HepG2 (cell line): ENCODE measurements around the gene RABGAP1L. TPM values are rescaled to one million over a fixed set of nuclear protein-coding genes. Genes with fewer than 3 reads are reported as not detected.

Experiments
- FOXA3 ChIP-seq: IDR thresholded peaks from 2 replicates; pipeline ENCODE4 v1.6.1; 2016; ENCODE audit warnings: missing genetic modification reagents, missing compliant biosample characterization
- IRX3 ChIP-seq: sonication (generic); formaldehyde crosslinking; IDR thresholded peaks from 2 replicates; pipeline ENCODE4 v1.8.1; 2023; ENCODE audit warnings: mild to moderate bottlenecking, low read depth, missing genetic modification reagents, borderline replicate concordance
- LCORL ChIP-seq, 2 experiments: fragments of 450-650 bp in 1 of 2; sonication (generic) in 1 of 2; formaldehyde crosslinking in 1 of 2; IDR thresholded peaks; 2 replicates each; pipeline versions ENCODE4 v1.5.0 to v1.6.1; 2017 to 2020; ENCODE audit warnings: antibody characterized with exemption in 1 of 2, missing genetic modification reagents in 1 of 2
- MED8 ChIP-seq: sonication (generic); formaldehyde crosslinking; IDR thresholded peaks from 2 replicates; pipeline ENCODE4 v1.8.1; 2023; ENCODE audit warnings: mild to moderate bottlenecking, missing genetic modification reagents; ENCODE audit not compliant: insufficient replicate concordance
- NFIB ChIP-seq: sonication (generic); formaldehyde crosslinking; IDR thresholded peaks from 2 replicates; pipeline ENCODE4 v1.9.0; 2021; ENCODE audit warnings: missing genetic modification reagents, mild to moderate bottlenecking, borderline replicate concordance
- NR2F6 ChIP-seq, 2 experiments: IDR thresholded peaks; 2 replicates each; pipeline ENCODE4 v1.6.1; 2016; ENCODE audit warnings: antibody characterized with exemption in 1 of 2, mild to moderate bottlenecking in 1 of 2
- SRSF4 ChIP-seq: fragments of 200-400 bp; formaldehyde crosslinking; IDR thresholded peaks from one replicate; pipeline ENCODE4 v1.6.1; 2018; ENCODE audit warnings: mild to moderate bottlenecking, low read depth, low read length, moderate library complexity; ENCODE audit not compliant: poor library complexity, severe bottlenecking
- ZC3H13 ChIP-seq: sonication (generic); formaldehyde crosslinking; IDR thresholded peaks from 2 replicates; pipeline ENCODE4 v1.8.1; 2023; ENCODE audit warnings: mild to moderate bottlenecking, missing genetic modification reagents, moderate library complexity
- ZFP36L2 ChIP-seq: sonication (generic); formaldehyde crosslinking; IDR thresholded peaks from 2 replicates; pipeline ENCODE4 v1.4.0; 2020; ENCODE audit warnings: missing genetic modification reagents
- ZNF549 ChIP-seq: sonication (generic); formaldehyde crosslinking; IDR thresholded peaks from 2 replicates; pipeline ENCODE4 v1.5.0; 2020; ENCODE audit warnings: missing genetic modification reagents
- ZNF678 ChIP-seq: sonication (generic); formaldehyde crosslinking; IDR thresholded peaks from 2 replicates; pipeline ENCODE4 v1.4.0; 2020; ENCODE audit warnings: mild to moderate bottlenecking, missing genetic modification reagents
- ZSCAN12 ChIP-seq: sonication (generic); formaldehyde crosslinking; IDR thresholded peaks from 2 replicates; pipeline ENCODE4 v1.9.0; 2021; ENCODE audit warnings: mild to moderate bottlenecking, missing genetic modification reagents
- polyA plus RNA-seq, 8 experiments: library from polyadenylated mRNA; depleted of rRNA in 3 of 8; stranded (reverse) in 7 of 8; unstranded in 1 of 8; fragments of >200 nt; fragmentation: Illumina TruSeq in 4 of 8; extraction: Trizol in 4 of 8; gene quantifications; 2 replicates each; pipeline versions ENCODE4 v1.2.1 to v1.2.3, GENCODE V29; 2011 to 2016; ENCODE audit warnings: low read depth in 4 of 8, missing spikeins in 1 of 8, mixed read lengths in 1 of 8; ENCODE audit not compliant: insufficient read depth in 1 of 8
- total RNA-seq, 5 experiments: library from RNA; depleted of rRNA; stranded (reverse); fragments of >200 nt; fragmentation: Illumina TruSeq; extraction: Trizol; gene quantifications; 2 replicates each; pipeline ENCODE4 v1.2.3, GENCODE V29; 2016; ENCODE audit warnings: low read depth in 1 of 5
- TF ChIP-seq, protein P1 (sequence below): IDR thresholded peaks from 2 replicates; pipeline ENCODE4 v1.6.1; 2016; ENCODE audit warnings: missing biosample characterization, missing genetic modification reagents, low read depth
- TF ChIP-seq, protein P2 (sequence below): sonication (generic); formaldehyde crosslinking; IDR thresholded peaks from 2 replicates; pipeline ENCODE4 v1.5.0; 2020; ENCODE audit warnings: missing genetic modification reagents
- TF ChIP-seq, protein P3 (sequence below): sonication (generic); formaldehyde crosslinking; IDR thresholded peaks from 2 replicates; pipeline ENCODE4 v1.5.0; 2020; ENCODE audit warnings: missing genetic modification reagents
- TF ChIP-seq, protein P4 (sequence below): sonication (generic); formaldehyde crosslinking; IDR thresholded peaks from 2 replicates; pipeline ENCODE4 v1.8.1; 2022; ENCODE audit warnings: mild to moderate bottlenecking, missing genetic modification reagents
- TF ChIP-seq, protein P5 (sequence below): sonication (generic); formaldehyde crosslinking; IDR thresholded peaks from 2 replicates; pipeline ENCODE4 v1.4.0; 2020; ENCODE audit warnings: missing genetic modification reagents, borderline replicate concordance

The RABGAP1L gene
- total and polyA plus RNA-seq, 2 of the 13 experiments (the other 11 are each of a cell fraction or from before 2014, with no cell fraction given), result 7.9 to 22.6 TPM

DNA sequence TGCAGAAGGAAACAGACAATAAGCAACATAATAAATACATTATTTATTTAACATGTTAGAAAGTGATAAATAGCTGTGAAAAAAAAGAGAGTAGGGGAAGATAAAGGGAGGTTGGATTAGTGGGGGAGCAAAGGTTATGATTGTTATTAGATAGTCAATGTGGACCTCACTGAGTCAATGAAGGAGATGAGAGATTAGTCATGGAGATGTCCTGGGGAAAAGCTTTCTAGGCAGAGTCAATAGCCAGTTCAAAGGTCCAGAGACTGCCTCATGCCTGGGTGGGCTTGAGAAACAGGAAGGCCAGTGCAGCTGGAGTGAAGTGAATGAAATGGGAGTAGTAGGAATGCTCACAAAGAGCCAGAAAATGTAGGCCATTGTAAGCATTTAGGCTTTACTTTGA is 653.3 kb downstream of the RABGAP1L start (continued):
- no peak for TF ChIP-seq ZFP36L2 (CRISPR knock-in tag)
- no peak for TF ChIP-seq ZNF549
- no peak for TF ChIP-seq NFIB (CRISPR knock-in tag)
- TF ChIP-seq ZC3H13, result no peak
- no peak for TF ChIP-seq MED8 (CRISPR knock-in tag)
- TF ChIP-seq, protein P1, sequence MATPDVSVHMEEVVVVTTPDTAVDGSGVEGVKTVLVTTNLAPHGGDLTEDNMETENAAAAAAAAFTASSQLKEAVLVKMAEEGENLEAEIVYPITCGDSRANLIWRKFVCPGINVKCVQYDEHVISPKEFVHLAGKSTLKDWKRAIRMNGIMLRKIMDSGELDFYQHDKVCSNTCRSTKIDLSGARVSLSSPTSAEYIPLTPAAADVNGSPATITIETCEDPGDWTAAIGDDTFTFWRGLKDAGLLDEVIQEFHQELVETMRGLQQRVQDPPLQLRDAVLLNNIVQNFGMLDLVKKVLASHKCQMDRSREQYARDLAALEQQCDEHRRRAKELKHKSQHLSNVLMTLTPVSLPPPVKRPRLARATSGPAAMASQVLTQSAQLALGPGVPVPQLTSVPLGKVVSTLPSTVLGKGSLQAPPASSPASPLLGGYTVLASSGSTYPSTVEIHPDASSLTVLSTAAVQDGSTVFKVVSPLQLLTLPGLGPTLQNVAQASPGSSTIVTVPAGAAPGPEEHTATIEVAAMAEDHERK (CRISPR knock-in tag), result no peak
- TF ChIP-seq IRX3 (CRISPR knock-in tag), result no peak
- TF ChIP-seq LCORL (IDR thresholded peaks at IDR 0.05), result no peak
- TF ChIP-seq LCORL (CRISPR knock-in tag; IDR thresholded peaks at IDR 0.05), result peak; percentile 82
- TF ChIP-seq, protein P2, sequence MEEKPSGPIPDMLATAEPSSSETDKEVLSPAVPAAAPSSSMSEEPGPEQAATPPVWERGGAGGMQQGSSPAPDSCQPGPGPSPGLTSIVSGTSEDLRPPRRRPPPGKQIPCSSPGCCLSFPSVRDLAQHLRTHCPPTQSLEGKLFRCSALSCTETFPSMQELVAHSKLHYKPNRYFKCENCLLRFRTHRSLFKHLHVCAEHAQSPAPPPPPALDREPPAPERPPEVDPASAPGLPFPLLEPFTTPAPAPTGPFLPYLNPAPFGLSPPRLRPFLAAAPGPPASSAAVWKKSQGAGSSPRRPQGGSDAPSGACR, result 0 out of 2 replicates have a peak, but pooled peaks have one; percentile 25
- TF ChIP-seq ZSCAN12 (CRISPR knock-in tag), result no peak
- no peak for TF ChIP-seq SRSF4
- TF ChIP-seq, protein P3, sequence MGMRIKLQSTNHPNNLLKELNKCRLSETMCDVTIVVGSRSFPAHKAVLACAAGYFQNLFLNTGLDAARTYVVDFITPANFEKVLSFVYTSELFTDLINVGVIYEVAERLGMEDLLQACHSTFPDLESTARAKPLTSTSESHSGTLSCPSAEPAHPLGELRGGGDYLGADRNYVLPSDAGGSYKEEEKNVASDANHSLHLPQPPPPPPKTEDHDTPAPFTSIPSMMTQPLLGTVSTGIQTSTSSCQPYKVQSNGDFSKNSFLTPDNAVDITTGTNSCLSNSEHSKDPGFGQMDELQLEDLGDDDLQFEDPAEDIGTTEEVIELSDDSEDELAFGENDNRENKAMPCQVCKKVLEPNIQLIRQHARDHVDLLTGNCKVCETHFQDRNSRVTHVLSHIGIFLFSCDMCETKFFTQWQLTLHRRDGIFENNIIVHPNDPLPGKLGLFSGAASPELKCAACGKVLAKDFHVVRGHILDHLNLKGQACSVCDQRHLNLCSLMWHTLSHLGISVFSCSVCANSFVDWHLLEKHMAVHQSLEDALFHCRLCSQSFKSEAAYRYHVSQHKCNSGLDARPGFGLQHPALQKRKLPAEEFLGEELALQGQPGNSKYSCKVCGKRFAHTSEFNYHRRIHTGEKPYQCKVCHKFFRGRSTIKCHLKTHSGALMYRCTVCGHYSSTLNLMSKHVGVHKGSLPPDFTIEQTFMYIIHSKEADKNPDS (CRISPR knock-in tag), result no peak
- TF ChIP-seq, protein P4, sequence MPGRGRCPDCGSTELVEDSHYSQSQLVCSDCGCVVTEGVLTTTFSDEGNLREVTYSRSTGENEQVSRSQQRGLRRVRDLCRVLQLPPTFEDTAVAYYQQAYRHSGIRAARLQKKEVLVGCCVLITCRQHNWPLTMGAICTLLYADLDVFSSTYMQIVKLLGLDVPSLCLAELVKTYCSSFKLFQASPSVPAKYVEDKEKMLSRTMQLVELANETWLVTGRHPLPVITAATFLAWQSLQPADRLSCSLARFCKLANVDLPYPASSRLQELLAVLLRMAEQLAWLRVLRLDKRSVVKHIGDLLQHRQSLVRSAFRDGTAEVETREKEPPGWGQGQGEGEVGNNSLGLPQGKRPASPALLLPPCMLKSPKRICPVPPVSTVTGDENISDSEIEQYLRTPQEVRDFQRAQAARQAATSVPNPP (CRISPR knock-in tag), result no peak
- TF ChIP-seq ZNF678 (CRISPR knock-in tag), result no peak
- TF ChIP-seq, protein P5, sequence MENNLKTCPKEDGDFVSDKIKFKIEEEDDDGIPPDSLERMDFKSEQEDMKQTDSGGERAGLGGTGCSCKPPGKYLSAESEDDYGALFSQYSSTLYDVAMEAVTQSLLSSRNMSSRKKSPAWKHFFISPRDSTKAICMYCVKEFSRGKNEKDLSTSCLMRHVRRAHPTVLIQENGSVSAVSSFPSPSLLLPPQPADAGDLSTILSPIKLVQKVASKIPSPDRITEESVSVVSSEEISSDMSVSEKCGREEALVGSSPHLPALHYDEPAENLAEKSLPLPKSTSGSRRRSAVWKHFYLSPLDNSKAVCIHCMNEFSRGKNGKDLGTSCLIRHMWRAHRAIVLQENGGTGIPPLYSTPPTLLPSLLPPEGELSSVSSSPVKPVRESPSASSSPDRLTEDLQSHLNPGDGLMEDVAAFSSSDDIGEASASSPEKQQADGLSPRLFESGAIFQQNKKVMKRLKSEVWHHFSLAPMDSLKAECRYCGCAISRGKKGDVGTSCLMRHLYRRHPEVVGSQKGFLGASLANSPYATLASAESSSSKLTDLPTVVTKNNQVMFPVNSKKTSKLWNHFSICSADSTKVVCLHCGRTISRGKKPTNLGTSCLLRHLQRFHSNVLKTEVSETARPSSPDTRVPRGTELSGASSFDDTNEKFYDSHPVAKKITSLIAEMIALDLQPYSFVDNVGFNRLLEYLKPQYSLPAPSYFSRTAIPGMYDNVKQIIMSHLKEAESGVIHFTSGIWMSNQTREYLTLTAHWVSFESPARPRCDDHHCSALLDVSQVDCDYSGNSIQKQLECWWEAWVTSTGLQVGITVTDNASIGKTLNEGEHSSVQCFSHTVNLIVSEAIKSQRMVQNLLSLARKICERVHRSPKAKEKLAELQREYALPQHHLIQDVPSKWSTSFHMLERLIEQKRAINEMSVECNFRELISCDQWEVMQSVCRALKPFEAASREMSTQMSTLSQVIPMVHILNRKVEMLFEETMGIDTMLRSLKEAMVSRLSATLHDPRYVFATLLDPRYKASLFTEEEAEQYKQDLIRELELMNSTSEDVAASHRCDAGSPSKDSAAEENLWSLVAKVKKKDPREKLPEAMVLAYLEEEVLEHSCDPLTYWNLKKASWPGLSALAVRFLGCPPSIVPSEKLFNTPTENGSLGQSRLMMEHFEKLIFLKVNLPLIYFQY (CRISPR knock-in tag), result no peak
- peak; percentile 97 for TF ChIP-seq NR2F6 (IDR thresholded peaks at IDR 0.05)
- peak; percentile 96 for TF ChIP-seq NR2F6 (CRISPR knock-in tag; IDR thresholded peaks at IDR 0.05)
- peak; percentile 99 for TF ChIP-seq FOXA3 (CRISPR knock-in tag)
